Erythroblast (primary cell): Measurements from ENCODE around the gene APOBEC3B.

Experiments used
- GATA1 ChIP-seq: IDR thresholded peaks from 2 replicates; pipeline ENCODE4 v1.6.1; 2011; ENCODE audit warnings: low read depth, mild to moderate bottlenecking, control low read depth, low read length, moderate library complexity
- POLR2A ChIP-seq: IDR thresholded peaks from 2 replicates; pipeline ENCODE4 v1.6.1; 2011; ENCODE audit warnings: mild to moderate bottlenecking, low read length

DNA sequence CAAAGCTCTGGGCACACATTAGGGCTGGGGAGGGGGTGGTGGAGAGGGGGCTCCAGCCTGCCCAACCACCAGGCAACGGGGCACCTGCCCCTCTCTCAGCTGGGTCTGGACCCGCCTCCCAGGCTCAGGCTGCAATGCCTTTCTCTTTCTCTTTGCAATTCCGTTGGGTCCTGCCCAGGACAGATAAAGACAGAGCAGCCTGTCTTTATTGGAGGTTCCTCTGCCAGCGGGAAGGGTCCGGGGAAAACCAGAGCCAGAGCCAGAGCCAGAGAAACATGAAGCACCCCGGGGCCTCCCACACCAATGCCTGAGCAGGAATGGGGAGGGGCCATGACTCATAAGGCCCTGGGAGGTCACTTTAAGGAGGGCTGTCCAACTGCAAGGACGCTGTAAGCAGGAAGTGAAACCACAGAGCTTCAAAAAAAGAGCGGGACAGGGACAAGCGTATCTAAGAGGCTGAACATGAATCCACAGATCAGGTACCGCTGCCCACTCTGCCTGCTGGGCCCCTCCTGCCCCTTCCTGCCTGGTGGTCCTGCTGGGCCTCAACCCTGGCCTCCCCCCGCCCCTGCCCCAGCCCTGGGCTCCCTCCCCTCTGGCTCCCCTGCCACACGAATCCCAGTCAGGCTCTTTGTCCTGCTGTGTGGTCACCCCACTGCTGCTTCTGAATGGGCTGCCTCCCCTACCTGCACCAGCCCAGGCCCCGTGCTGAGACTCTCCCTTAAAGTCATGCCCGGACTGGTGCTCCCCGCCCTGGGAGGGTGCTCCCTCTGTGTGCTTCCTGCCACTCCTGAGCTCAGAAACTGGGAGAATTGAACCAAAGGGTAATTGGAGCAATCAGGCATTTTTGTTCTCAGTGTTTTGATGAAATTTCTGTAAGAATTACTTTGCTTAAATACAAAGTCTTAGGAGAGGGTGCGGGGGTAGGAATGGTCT, at the start of gene APOBEC3B:
- TF ChIP-seq POLR2A (peak; percentile 70), GATA1 (no peak)
